K562 (cell line): Measurements from ENCODE around the gene ANKS4B. TPM values are rescaled to one million over a fixed set of nuclear protein-coding genes. Genes with fewer than 3 reads are reported as not detected.

ENCODE experiments used
- CGGBP1 ChIP-seq: fragments of 250-450 bp; sonication (Bioruptor Pico); IDR thresholded peaks from 2 replicates; pipeline ENCODE4 v1.9.0; 2021; ENCODE audit warnings: mild to moderate bottlenecking
- CREBBP ChIP-seq: IDR thresholded peaks from one replicate; pipeline ENCODE4 v1.6.1; 2012; ENCODE audit warnings: low read depth, mild to moderate bottlenecking, control low read depth, inconsistent platforms, low read length
- ETV6 ChIP-seq, 3 experiments: fragments of 150-350 bp in 1 of 3; sonication (generic) in 1 of 3; formaldehyde crosslinking in 1 of 3; IDR thresholded peaks; 2 replicates each; pipeline versions ENCODE4 v1.6.1 to v1.8.0; 2014 to 2022; ENCODE audit warnings: borderline replicate concordance in 2 of 3, low read depth in 2 of 3, antibody characterized with exemption in 1 of 3, low read length in 1 of 3, mild to moderate bottlenecking in 1 of 3, missing genetic modification reagents in 1 of 3
- GTF2A2 ChIP-seq: IDR thresholded peaks from 2 replicates; pipeline ENCODE4 v1.6.1; 2016; ENCODE audit warnings: mild to moderate bottlenecking, missing genetic modification characterization, missing compliant biosample characterization
- ILK ChIP-seq: fragments of 450-650 bp; IDR thresholded peaks from 2 replicates; pipeline ENCODE4 v1.6.1; 2016; ENCODE audit warnings: missing genetic modification characterization, low read depth, mild to moderate bottlenecking, missing compliant biosample characterization, moderate library complexity, borderline replicate concordance
- KLF6 ChIP-seq: fragments of 250-450 bp; sonication (Bioruptor Pico); IDR thresholded peaks from 2 replicates; pipeline ENCODE4 v1.4.0; 2020; ENCODE audit warnings: mild to moderate bottlenecking, moderate library complexity, borderline replicate concordance
- MITF ChIP-seq: IDR thresholded peaks from 2 replicates; pipeline ENCODE4 v1.6.1; 2014; ENCODE audit warnings: antibody characterized with exemption
- MYBL2 ChIP-seq, 2 experiments: fragments of 450-650 bp in 1 of 2; sonication (generic) in 1 of 2; formaldehyde crosslinking in 1 of 2; IDR thresholded peaks; 2 replicates each; pipeline versions ENCODE4 v1.6.1 to v1.8.1; 2017 to 2022; ENCODE audit warnings: borderline replicate concordance in 1 of 2, inconsistent platforms in 1 of 2, low read depth in 1 of 2, mild to moderate bottlenecking in 1 of 2, missing genetic modification reagents in 1 of 2, moderate library complexity in 1 of 2
- PURB ChIP-seq: sonication (generic); formaldehyde crosslinking; IDR thresholded peaks from 2 replicates; pipeline ENCODE4 v1.9.0; 2021; ENCODE audit warnings: low read depth, mild to moderate bottlenecking, missing genetic modification reagents
- RFX1 ChIP-seq: fragments of 450-650 bp; IDR thresholded peaks from 2 replicates; pipeline ENCODE4 v1.6.1; 2016; ENCODE audit warnings: mild to moderate bottlenecking, moderate library complexity
- SAP30 ChIP-seq: fragments of 200-600 bp; sonication (generic); IDR thresholded peaks from 2 replicates; pipeline ENCODE4 v1.6.1; 2012; ENCODE audit warnings: borderline replicate concordance, low read depth, mild to moderate bottlenecking, moderate library complexity, low read length, control low read depth, inconsistent platforms; ENCODE audit not compliant: insufficient read depth, poor library complexity, severe bottlenecking
- SIRT6 ChIP-seq: IDR thresholded peaks from one replicate; pipeline ENCODE4 v1.6.1; 2012; ENCODE audit warnings: low read depth, mild to moderate bottlenecking, control low read depth, inconsistent platforms, low read length, moderate library complexity
- ZNF324 ChIP-seq: fragments of 250-450 bp; sonication (Bioruptor Pico); IDR thresholded peaks from 2 replicates; pipeline ENCODE4 v1.4.0; 2020; ENCODE audit warnings: mild to moderate bottlenecking
- polyA plus RNA-seq, 8 experiments: library from polyadenylated mRNA; depleted of rRNA in 4 of 8; stranded (reverse) in 5 of 8; unstranded in 3 of 8; fragments of >200 nt; fragmentation: Nextera tagmentation in 2 of 8; fragmentation: Illumina TruSeq in 1 of 8; extraction: Ambion mirVana in 2 of 8; extraction: Trizol in 1 of 8; gene quantifications; 2 replicates each; pipeline versions ENCODE4 v1.2.1 to v1.2.3, GENCODE V29; 2011 to 2014; ENCODE audit warnings: inconsistent platforms in 1 of 8, missing spikeins in 1 of 8
- total RNA-seq, 7 experiments: library from RNA; depleted of rRNA in 6 of 7; stranded (reverse); fragments of >200 nt in 6 of 7; fragmentation: Illumina TruSeq in 2 of 7; extraction: Trizol in 2 of 7; gene quantifications; 2 replicates each; pipeline versions ENCODE4 v1.2.1 to v1.2.3, GENCODE V29; 2011 to 2021; ENCODE audit warnings: low replicate concordance in 1 of 7
- TF ChIP-seq, protein P1 (sequence below): fragments of 450-650 bp; formaldehyde crosslinking; IDR thresholded peaks from 2 replicates; pipeline ENCODE4 v1.4.0; 2020; ENCODE audit warnings: mild to moderate bottlenecking, moderate library complexity
- TF ChIP-seq, protein P2 (sequence below), 2 experiments: fragments of 450-650 bp; conservative IDR thresholded peaks; 2 replicates each; pipeline ENCODE4 v1.6.1; 2017; ENCODE audit warnings: mild to moderate bottlenecking in 2 of 2, moderate library complexity in 2 of 2
- TF ChIP-seq, protein P3 (sequence below), 2 experiments: fragments of 150-350 bp in 1 of 2; IDR thresholded peaks; 2 replicates each; pipeline ENCODE4 v1.6.1; 2012 to 2016; ENCODE audit warnings: low read depth in 2 of 2, low read length in 2 of 2, mild to moderate bottlenecking in 1 of 2, moderate library complexity in 1 of 2

The ANKS4B gene
- total and polyA plus RNA-seq, 9 of the 15 experiments (the other 6 are each of a cell fraction or from before 2014, with no cell fraction given): not detected

GRCh38 chr16:21302898-21303528, 69.5 kb downstream of the ANKS4B start (continued):
- TF ChIP-seq SIRT6: no peak
- TF ChIP-seq GTF2A2 (tag): no peak
- no peak for TF ChIP-seq CGGBP1
- TF ChIP-seq, protein P1, sequence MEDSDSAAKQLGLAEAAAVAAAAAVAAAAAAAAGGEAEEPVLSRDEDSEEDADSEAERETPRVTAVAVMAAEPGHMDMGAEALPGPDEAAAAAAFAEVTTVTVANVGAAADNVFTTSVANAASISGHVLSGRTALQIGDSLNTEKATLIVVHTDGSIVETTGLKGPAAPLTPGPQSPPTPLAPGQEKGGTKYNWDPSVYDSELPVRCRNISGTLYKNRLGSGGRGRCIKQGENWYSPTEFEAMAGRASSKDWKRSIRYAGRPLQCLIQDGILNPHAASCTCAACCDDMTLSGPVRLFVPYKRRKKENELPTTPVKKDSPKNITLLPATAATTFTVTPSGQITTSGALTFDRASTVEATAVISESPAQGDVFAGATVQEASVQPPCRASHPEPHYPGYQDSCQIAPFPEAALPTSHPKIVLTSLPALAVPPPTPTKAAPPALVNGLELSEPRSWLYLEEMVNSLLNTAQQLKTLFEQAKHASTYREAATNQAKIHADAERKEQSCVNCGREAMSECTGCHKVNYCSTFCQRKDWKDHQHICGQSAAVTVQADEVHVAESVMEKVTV: no peak
- TF ChIP-seq, protein P2, sequence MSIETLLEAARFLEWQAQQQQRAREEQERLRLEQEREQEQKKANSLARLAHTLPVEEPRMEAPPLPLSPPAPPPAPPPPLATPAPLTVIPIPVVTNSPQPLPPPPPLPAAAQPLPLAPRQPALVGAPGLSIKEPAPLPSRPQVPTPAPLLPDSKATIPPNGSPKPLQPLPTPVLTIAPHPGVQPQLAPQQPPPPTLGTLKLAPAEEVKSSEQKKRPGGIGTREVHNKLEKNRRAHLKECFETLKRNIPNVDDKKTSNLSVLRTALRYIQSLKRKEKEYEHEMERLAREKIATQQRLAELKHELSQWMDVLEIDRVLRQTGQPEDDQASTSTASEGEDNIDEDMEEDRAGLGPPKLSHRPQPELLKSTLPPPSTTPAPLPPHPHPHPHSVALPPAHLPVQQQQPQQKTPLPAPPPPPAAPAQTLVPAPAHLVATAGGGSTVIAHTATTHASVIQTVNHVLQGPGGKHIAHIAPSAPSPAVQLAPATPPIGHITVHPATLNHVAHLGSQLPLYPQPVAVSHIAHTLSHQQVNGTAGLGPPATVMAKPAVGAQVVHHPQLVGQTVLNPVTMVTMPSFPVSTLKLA (conservative IDR thresholded peaks at IDR 0.05): peak; percentile 40 to 53; a peak in 2 of 4 replicates
- no peak for TF ChIP-seq KLF6
- TF ChIP-seq ZNF324 (CRISPR knock-in tag): no peak
- TF ChIP-seq ETV6 (IDR thresholded peaks at IDR 0.05; ENCODE audit: borderline replicate concordance in 1 of 2, low read depth in 2 of 2, low read length in 1 of 2): no peak
- no peak for TF ChIP-seq ETV6 (CRISPR knock-in tag; IDR thresholded peaks at IDR 0.05; ENCODE audit: borderline replicate concordance)
- no peak for TF ChIP-seq ILK (tag)
- TF ChIP-seq, protein P3, sequence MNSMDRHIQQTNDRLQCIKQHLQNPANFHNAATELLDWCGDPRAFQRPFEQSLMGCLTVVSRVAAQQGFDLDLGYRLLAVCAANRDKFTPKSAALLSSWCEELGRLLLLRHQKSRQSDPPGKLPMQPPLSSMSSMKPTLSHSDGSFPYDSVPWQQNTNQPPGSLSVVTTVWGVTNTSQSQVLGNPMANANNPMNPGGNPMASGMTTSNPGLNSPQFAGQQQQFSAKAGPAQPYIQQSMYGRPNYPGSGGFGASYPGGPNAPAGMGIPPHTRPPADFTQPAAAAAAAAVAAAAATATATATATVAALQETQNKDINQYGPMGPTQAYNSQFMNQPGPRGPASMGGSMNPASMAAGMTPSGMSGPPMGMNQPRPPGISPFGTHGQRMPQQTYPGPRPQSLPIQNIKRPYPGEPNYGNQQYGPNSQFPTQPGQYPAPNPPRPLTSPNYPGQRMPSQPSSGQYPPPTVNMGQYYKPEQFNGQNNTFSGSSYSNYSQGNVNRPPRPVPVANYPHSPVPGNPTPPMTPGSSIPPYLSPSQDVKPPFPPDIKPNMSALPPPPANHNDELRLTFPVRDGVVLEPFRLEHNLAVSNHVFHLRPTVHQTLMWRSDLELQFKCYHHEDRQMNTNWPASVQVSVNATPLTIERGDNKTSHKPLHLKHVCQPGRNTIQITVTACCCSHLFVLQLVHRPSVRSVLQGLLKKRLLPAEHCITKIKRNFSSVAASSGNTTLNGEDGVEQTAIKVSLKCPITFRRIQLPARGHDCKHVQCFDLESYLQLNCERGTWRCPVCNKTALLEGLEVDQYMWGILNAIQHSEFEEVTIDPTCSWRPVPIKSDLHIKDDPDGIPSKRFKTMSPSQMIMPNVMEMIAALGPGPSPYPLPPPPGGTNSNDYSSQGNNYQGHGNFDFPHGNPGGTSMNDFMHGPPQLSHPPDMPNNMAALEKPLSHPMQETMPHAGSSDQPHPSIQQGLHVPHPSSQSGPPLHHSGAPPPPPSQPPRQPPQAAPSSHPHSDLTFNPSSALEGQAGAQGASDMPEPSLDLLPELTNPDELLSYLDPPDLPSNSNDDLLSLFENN (IDR thresholded peaks at IDR 0.05; ENCODE audit: low read depth in 2 of 2, low read length in 2 of 2): no peak
- TF ChIP-seq RFX1: no peak
- no peak for TF ChIP-seq SAP30
- TF ChIP-seq CREBBP: no peak
- no peak for TF ChIP-seq MYBL2 (IDR thresholded peaks at IDR 0.05; ENCODE audit: low read depth)
- TF ChIP-seq MYBL2 (CRISPR knock-in tag; IDR thresholded peaks at IDR 0.05; ENCODE audit: borderline replicate concordance): no peak
- no peak for TF ChIP-seq MITF
- no peak for TF ChIP-seq PURB (CRISPR knock-in tag)
